ENCODE data around the gene KIF25.
"Not testable (repeated sequence)": the region's sequence is repeated elsewhere in the genome, so short reads cannot be mapped to it uniquely, and the experiment has no call there.

Gene KIF25

GRCh38 chr6:167996424-167997199, 859 bp upstream of the KIF25 start:
- DNase-seq: no peak

DNA sequence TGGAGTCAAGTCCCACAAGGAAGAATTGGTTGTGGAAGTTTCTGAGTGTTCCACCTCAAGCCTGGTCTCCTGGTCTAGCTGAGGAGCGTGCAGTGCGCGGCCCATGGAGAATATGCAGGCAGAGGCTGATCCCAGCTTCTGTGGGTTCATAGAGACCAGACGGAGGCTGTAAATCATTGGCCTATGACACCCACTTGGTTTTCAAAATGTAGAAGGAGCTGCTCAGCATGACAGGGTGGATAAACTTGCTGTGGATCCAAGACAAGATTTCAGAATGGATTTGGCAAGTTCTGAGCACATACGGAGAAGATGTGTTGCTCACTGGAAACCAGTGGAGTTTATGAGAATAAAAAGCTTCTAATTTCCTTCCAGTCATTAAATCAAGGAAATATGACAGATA, 744 bp downstream of the KIF25 start:
- DNase-seq: no peak

DNA sequence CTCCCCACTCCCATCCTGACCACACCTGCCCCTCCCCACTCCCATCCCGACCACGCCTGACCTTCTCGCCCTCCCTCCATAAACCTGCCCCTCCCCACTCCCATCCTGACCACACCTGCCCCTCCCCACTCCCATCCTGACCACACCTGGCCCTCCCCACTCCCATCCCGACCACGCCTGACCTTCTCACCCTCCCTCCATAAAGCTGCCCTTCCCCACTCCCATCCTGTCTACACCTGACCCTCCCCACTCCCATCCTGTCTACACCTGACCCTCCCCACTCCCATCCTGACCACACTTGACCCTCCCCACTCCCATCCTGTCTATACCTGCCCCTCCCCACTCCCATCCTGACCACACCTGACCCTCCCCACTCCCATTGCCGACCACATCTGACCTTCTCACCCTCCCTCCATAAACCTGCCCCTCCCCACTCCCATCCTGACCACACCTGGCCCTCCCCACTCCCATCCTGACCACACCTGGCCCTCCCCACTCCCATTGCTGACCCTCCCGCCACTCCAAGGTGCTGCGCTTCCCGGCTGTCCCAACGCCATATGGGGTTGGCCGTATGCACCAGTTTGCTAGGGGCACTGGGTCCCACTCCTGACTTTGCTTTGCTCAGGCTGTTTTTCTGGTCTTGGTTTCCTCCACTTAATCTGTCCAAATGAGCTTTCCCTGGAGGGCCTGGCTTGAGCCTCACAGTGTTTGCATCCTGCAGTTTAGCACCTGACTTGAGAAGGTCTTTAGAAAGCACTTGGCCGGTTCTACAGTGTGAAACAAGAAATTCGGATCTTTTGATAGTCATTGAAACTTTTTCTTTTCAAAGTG, 2.9 kb downstream of the KIF25 start:
- no peak for DNase-seq

- DNase-seq: no peak
Observed at GRCh38 chr6:168001029-168001332, 3.5 kb downstream of the KIF25 start.

DNA sequence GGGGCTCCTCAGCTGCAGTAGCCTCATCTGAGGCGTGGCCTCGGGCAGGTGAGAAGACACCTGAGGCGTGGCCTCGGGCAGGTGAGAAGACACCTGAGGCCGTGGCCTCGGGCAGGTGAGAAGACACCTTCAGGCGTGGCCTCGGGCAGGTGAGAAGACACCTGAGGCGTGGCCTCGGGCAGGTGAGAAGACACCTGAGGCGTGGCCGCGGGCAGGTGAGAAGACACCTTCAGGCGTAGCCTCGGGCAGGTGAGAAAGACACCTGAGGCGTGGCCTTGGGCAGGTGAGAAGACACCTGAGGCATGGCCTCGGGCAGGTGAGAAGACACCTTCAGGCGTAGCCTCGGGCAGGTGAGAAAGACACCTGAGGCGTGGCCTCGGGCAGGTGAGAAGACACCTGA, 4.0 kb downstream of the KIF25 start:
- not testable (repeated sequence) for DNase-seq

DNA sequence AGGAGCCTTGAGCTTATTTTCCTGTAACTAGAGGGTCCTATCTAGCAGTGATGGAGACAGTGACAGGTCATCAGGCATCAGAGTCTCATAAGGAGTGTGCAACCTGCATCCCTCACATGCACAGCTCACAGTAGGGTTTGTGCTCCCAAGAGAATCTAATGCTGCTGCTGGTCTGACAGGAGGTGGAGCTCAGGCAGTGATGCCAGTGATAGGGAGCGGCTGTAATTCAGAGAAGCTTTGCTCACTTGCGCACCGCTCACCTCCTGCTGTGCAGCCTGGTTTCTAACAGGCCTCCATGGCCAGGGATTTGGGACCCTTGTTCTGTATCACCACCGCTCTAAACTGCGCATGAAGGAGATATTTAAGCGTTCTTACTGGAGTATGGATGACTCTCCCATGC, 5.3 kb downstream of the KIF25 start:
- no peak for DNase-seq

DNA sequence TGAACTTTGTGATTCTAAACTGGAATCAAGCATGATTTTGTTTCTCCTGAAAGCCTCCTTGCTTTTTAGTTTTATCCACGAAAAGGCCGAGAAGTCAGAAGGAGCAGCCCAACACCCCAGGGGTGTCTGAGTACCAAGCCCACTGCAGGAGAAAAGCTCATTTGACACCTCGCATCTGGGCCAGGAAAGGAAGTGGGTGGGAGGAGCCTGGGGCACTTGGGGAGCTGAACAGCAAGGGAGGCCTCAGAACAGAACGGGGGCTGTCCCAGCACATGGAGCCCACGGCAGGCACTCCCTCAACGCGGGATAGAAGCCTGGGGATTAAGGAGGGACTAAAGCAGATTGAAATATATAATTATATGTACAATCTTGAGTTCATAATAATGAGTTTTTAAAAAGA, 6.6 kb downstream of the KIF25 start:
- no peak for DNase-seq

GRCh38 chr6:168004945-168005344, 7.5 kb downstream of the KIF25 start:
- no peak for DNase-seq

- no peak for DNase-seq
Observed at GRCh38 chr6:168005796-168006195, 8.3 kb downstream of the KIF25 start.

GRCh38 chr6:168007592-168008338, 10.3 kb downstream of the KIF25 start:
- no peak for DNase-seq

- DNase-seq: no peak
Observed at GRCh38 chr6:168009331-168009730, 11.9 kb downstream of the KIF25 start.

DNA sequence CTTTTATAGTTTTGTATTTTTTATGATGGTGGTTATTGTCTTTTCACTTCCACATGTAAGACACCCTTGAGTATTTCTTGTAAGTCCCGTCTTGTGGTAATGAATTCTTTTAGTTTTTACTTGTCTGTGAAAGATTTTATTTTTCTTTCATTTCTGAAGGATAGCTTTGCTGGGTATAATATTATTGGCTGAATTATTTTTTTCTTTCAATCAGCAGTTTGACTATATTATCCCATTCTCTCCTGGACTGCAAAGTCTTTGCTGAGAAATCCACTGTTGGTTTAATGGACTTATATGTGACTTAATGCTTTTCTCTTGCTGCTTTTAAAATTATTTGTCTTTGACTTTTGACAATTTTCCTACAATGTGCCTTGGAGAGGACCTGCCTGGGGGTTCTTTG, 13.8 kb downstream of the KIF25 start:
- no peak for DNase-seq

GRCh38 chr6:168012431-168013249, 15.2 kb downstream of the KIF25 start:
- DNase-seq: no peak

- DNase-seq: no peak
Observed at GRCh38 chr6:168013250-168013915, 15.9 kb downstream of the KIF25 start.

GRCh38 chr6:168014428-168014827, 17.0 kb downstream of the KIF25 start:
- no peak for DNase-seq

DNA sequence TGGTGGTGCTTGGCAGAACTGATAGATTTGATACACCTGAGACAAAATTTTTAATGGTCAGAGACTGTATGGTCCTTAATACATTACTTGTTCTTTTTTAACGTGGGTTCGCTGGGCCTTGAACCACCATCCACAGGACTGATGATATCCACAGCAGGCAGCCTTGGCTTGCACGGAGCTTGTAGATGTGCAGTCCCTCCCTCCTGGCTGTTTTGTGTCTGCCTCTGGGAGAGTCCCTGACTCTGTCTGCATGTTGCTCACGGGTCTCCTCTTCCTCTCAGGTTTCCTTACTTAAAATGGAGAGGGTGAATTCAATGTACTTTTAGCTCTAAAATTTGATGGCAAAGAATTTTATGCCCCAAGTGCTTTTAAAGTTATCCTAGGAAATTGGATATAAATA, 17.5 kb downstream of the KIF25 start:
- no peak for DNase-seq

GRCh38 chr6:168015482-168016175, 18.2 kb downstream of the KIF25 start:
- DNase-seq: no peak

GRCh38 chr6:168016176-168016620, 18.7 kb downstream of the KIF25 start:
- DNase-seq: no peak

- no peak for DNase-seq
Observed at GRCh38 chr6:168016721-168017525, 19.5 kb downstream of the KIF25 start.

DNA sequence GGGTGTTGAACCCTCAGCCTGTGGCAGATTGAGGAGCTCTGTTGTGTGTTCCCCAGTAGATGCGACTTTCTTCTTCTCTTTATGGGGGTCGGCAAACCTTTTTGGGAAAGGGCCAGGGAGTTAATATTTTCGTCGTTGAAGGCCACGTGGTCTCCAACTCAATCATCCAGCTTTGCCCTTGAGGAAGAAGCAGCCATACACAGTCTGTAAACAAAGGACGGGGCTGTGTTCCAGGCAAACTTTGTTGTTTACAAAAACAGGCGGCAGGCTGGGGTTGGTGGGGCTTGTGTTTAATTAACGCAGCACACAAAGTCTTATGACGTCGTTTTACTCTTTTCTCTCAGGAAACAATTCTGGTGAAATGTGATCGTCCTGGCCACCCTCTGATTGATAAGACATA, 20.2 kb downstream of the KIF25 start:
- no peak for DNase-seq

GRCh38 chr6:168018664-168019063, 21.2 kb downstream of the KIF25 start:
- no peak for DNase-seq
